K562 (cell line): ENCODE results near the gene LAP3. TPM values are rescaled to one million over a fixed set of nuclear protein-coding genes. Genes with fewer than 3 reads are reported as not detected.

ENCODE experiments used
- ATAC-seq: fragments of 200-7000 bp; cut with Tn5 transposase; 3 replicates; pipeline ENCODE4 v1.9.1; 2020; ENCODE audit warnings: moderate library complexity
- BruUV-seq: library from RNA; stranded (reverse); fragments of 400-500 nt; replicated peaks from 2 replicates; lab custom pipeline; 2021; lab: Mats Ljungman, UMichigan
- CTCF ChIA-PET: fragments of 300-600 bp; formaldehyde crosslinking; extraction: SDS; loops from one replicate; lab custom pipeline; 2021; ENCODE audit warnings: low intra/inter-chr PET ratio; lab: Yijun Ruan, JAX
- POLR2A ChIA-PET: fragments of 300-600, 350-650 bp; sonication (Branson Sonifier 250); formaldehyde crosslinking; extraction: SDS; loops from one replicate; lab custom pipeline; 2021; ENCODE audit warnings: antibody characterized with exemption, inconsistent platforms; lab: Yijun Ruan, JAX
- DNase-seq, 4 experiments: peaks; one replicate each; pipeline versions ENCODE4 v3.0.0 to v3.0.0-alpha.2; 2011 to 2018; ENCODE audit warnings: low spot score in 3 of 4, mixed read lengths in 3 of 4; ENCODE audit errors: extremely low read depth in 1 of 4
- FAIRE-seq: peaks from 2 replicates; lab custom pipeline; 2011; peaks lifted over from hg19 to GRCh38; lab: Jason Lieb, UNC
- H2AFZ ChIP-seq: 2 replicates; pipeline ENCODE4 v1.6.0; 2011; ENCODE audit warnings: low read depth, low read length, control low read depth, inconsistent platforms
- H3K27ac ChIP-seq: fragments of 200-600 bp; 3 replicates; pipeline ENCODE4 v1.8.0; 2011; ENCODE audit warnings: low read depth, mild to moderate bottlenecking, control low read depth, inconsistent platforms, low read length, moderate library complexity, mixed read lengths; ENCODE audit errors: extremely low read depth
- H3K27me3 ChIP-seq, 2 experiments: fragments of 300-600 bp in 1 of 2; 2 replicates in 1 of 2; 3 replicates in 1 of 2; pipeline versions ENCODE4 v1.6.0 to v1.8.0; 2011; ENCODE audit warnings: inconsistent platforms in 2 of 2, low read length in 2 of 2, mild to moderate bottlenecking in 1 of 2, mixed read lengths in 1 of 2, moderate library complexity in 1 of 2; ENCODE audit not compliant: control insufficient read depth in 2 of 2, insufficient read depth in 2 of 2
- H3K36me3 ChIP-seq: fragments of 300-600 bp; 3 replicates; pipeline ENCODE4 v1.8.0; 2011; ENCODE audit warnings: mild to moderate bottlenecking, low read length, inconsistent platforms; ENCODE audit not compliant: control insufficient read depth, insufficient read depth
- H3K4me1 ChIP-seq, 2 experiments: fragments of 200-600 bp in 1 of 2; replicated peaks in 1 of 2; 2 replicates in 1 of 2; 3 replicates in 1 of 2; pipeline versions ENCODE4 v1.5.1 to v1.8.0; 2011; ENCODE audit warnings: inconsistent platforms in 2 of 2, low read length in 2 of 2, mild to moderate bottlenecking in 1 of 2, mixed read lengths in 1 of 2, moderate library complexity in 1 of 2; ENCODE audit not compliant: control insufficient read depth in 2 of 2, insufficient read depth in 2 of 2
- H3K4me2 ChIP-seq: 2 replicates; pipeline ENCODE4 v1.6.1; 2011; ENCODE audit warnings: low read length, control low read depth, inconsistent platforms, mixed read lengths; ENCODE audit not compliant: insufficient read depth
- H3K4me3 ChIP-seq: fragments of 200-600 bp; sonication (generic), shearing (Covaris generic); 2 replicates; pipeline ENCODE4 v1.5.1; 2016; ENCODE audit warnings: control low read depth, inconsistent platforms
- H3K79me2 ChIP-seq: fragments of 200-600 bp; 3 replicates; pipeline ENCODE4 v1.8.0; 2011; ENCODE audit warnings: low read length, inconsistent platforms; ENCODE audit not compliant: control insufficient read depth, insufficient read depth
- H3K9ac ChIP-seq, 2 experiments: 2 replicates each; pipeline versions ENCODE4 v1.6.0 to v1.6.1; 2011; ENCODE audit warnings: low read depth in 2 of 2, low read length in 2 of 2, control low read depth in 1 of 2, inconsistent platforms in 1 of 2, mild to moderate bottlenecking in 1 of 2, mixed read lengths in 1 of 2; ENCODE audit not compliant: insufficient read depth in 1 of 2
- H3K9me1 ChIP-seq: one replicate; pipeline ENCODE4 v1.6.0; 2011; ENCODE audit warnings: inconsistent platforms, mild to moderate bottlenecking, low read length, moderate library complexity; ENCODE audit not compliant: control insufficient read depth, insufficient read depth
- H3K9me3 ChIP-seq: replicated peaks from 2 replicates; pipeline ENCODE4 v1.5.1; 2011; ENCODE audit warnings: low read depth, low read length, inconsistent platforms; ENCODE audit not compliant: control insufficient read depth, insufficient read depth
- H4K20me1 ChIP-seq: replicated peaks from 2 replicates; pipeline ENCODE4 v1.6.1; 2011; ENCODE audit warnings: low read length, inconsistent platforms, mixed read lengths; ENCODE audit not compliant: control insufficient read depth, insufficient read depth
- CHCHD3 ChIP-seq: fragments of 250-450 bp; sonication (Bioruptor Pico); IDR thresholded peaks from 2 replicates; pipeline ENCODE4 v2.1.2; 2022; ENCODE audit warnings: mild to moderate bottlenecking
- HDAC8 ChIP-seq: fragments of 450-650 bp; IDR thresholded peaks from 2 replicates; pipeline ENCODE4 v1.6.1; 2016; ENCODE audit warnings: mild to moderate bottlenecking, missing genetic modification characterization, moderate library complexity, missing compliant biosample characterization
- HEY1 ChIP-seq: fragments of 250-450 bp; sonication (Bioruptor Pico); IDR thresholded peaks from 2 replicates; pipeline ENCODE4 v1.5.0; 2020; ENCODE audit warnings: mild to moderate bottlenecking, moderate library complexity, borderline replicate concordance
- HOMEZ ChIP-seq: fragments of 250-450 bp; sonication (Bioruptor Pico); IDR thresholded peaks from 2 replicates; pipeline ENCODE4 v1.4.0; 2020; ENCODE audit warnings: mild to moderate bottlenecking, moderate library complexity
- NFXL1 ChIP-seq: fragments of 450-650 bp; formaldehyde crosslinking; IDR thresholded peaks from 2 replicates; pipeline ENCODE4 v1.4.0; 2021; ENCODE audit warnings: mild to moderate bottlenecking
- PCBP1 ChIP-seq: fragments of 200-400 bp; formaldehyde crosslinking; IDR thresholded peaks from 2 replicates; pipeline ENCODE4 v1.6.1; 2018; ENCODE audit warnings: mild to moderate bottlenecking, low read depth, low read length; ENCODE audit not compliant: poor library complexity, severe bottlenecking
- POLR3A ChIP-seq: IDR thresholded peaks from 2 replicates; pipeline ENCODE4 v1.6.1; 2011; ENCODE audit warnings: borderline replicate concordance, mild to moderate bottlenecking, moderate library complexity; ENCODE audit not compliant: insufficient read length, insufficient read depth; ENCODE audit errors: extremely low read depth
- THAP7 ChIP-seq: fragments of 250-450 bp; sonication (Bioruptor Pico); IDR thresholded peaks from 2 replicates; pipeline ENCODE4 v1.5.0; 2021
- YY1 ChIP-seq, 3 experiments: IDR thresholded peaks; 2 replicates each; pipeline ENCODE4 v1.6.1; 2011; ENCODE audit warnings: low read length in 2 of 3, mild to moderate bottlenecking in 2 of 3, moderate library complexity in 2 of 3, borderline replicate concordance in 1 of 3, control low read depth in 1 of 3, low read depth in 1 of 3; ENCODE audit not compliant: insufficient read depth in 3 of 3, insufficient replicate concordance in 2 of 3, control insufficient read depth in 1 of 3, insufficient read length in 1 of 3; ENCODE audit errors: extremely low read depth in 1 of 3
- ZNF347 ChIP-seq: fragments of 450-650 bp; formaldehyde crosslinking; IDR thresholded peaks from 2 replicates; pipeline ENCODE4 v1.4.0; 2020; ENCODE audit warnings: low read depth, mild to moderate bottlenecking, moderate library complexity
- ZNF695 ChIP-seq: fragments of 450-650 bp; formaldehyde crosslinking; IDR thresholded peaks from 2 replicates; pipeline ENCODE4 v1.4.0; 2020; ENCODE audit warnings: mild to moderate bottlenecking, moderate library complexity
- WGBS: fragments of 100-300 bp; shearing (Covaris generic); methylation state at CpG from one replicate; pipeline ENCODE4 v1.1.6; 2016; ENCODE audit warnings: low coverage, mixed read lengths; ENCODE audit not compliant: insufficient coverage; ENCODE audit errors: missing lambda C conversion rate; 5-methylcytosine and 5-hydroxymethylcytosine counted together
- in situ Hi-C: fragments of 300-500 bp; cut with MboI; formaldehyde crosslinking; loops from 4 replicates; pipeline ENCODE4 v1.15.0; 2018; ENCODE audit warnings: inconsistent platforms, mixed read lengths
- intact Hi-C: fragments of 100-400 bp; cut with micrococcal nuclease; formaldehyde crosslinking; loops from 2 replicates; pipeline ENCODE4 v1.14.2; 2022
- polyA plus RNA-seq, 8 experiments: library from polyadenylated mRNA; depleted of rRNA in 4 of 8; stranded (reverse) in 5 of 8; unstranded in 3 of 8; fragments of >200 nt; fragmentation: Nextera tagmentation in 2 of 8; fragmentation: Illumina TruSeq in 1 of 8; extraction: Ambion mirVana in 2 of 8; extraction: Trizol in 1 of 8; gene quantifications; 2 replicates each; pipeline versions ENCODE4 v1.2.1 to v1.2.3, GENCODE V29; 2011 to 2014; ENCODE audit warnings: inconsistent platforms in 1 of 8, missing spikeins in 1 of 8
- total RNA-seq, 7 experiments: library from RNA; depleted of rRNA in 6 of 7; stranded (reverse); fragments of >200 nt in 6 of 7; fragmentation: Illumina TruSeq in 2 of 7; extraction: Trizol in 2 of 7; gene quantifications; 2 replicates each; pipeline versions ENCODE4 v1.2.1 to v1.2.3, GENCODE V29; 2011 to 2021; ENCODE audit warnings: low replicate concordance in 1 of 7

Gene LAP3
- total and polyA plus RNA-seq, 9 of the 15 experiments (the other 6 are each of a cell fraction or from before 2014, with no cell fraction given), result 82.3 to 170 (median 107) TPM

GRCh38 chr4:17639136-17639535, 62.1 kb downstream of the LAP3 start:
- no peak overlapping the region for H2AFZ ChIP-seq
- TF ChIP-seq PCBP1 (no peak), CHCHD3 (CRISPR knock-in tag) (no peak), POLR3A (no peak), YY1 (IDR thresholded peaks at IDR 0.05; ENCODE audit: borderline replicate concordance in 1 of 3, control insufficient read depth in 1 of 3, extremely low read depth in 1 of 3, insufficient read depth in 3 of 3, insufficient read length in 1 of 3, insufficient replicate concordance in 2 of 3, low read depth in 1 of 3, low read length in 2 of 3) (no peak), ZNF347 (CRISPR knock-in tag) (no peak), HEY1 (CRISPR knock-in tag) (no peak), THAP7 (CRISPR knock-in tag) (no peak), NFXL1 (CRISPR knock-in tag) (no peak), ZNF695 (CRISPR knock-in tag) (no peak), HOMEZ (CRISPR knock-in tag) (no peak), HDAC8 (tag) (no peak)
- TF ChIP-seq, all 486 proteins: peak for 0
- 69% methylated on average over 7 of the region's 7 CpGs for WGBS
- Histone ChIP-seq H3K27ac (no peak overlapping the region), H3K27me3 (no peaks in the 10 kb centered on the region), H3K79me2 (no peaks in the 10 kb centered on the region), H3K9me1 (no peaks in the 10 kb centered on the region), H3K36me3 (peaks cover 17% of the 10 kb centered on the region; the same call in 2 of the 3 replicates), H4K20me1 (peaks cover 6% of the 10 kb centered on the region), H3K9me3 (no peaks in the 10 kb centered on the region), H3K4me3 (no peak overlapping the region), H3K4me2 (no peak overlapping the region), H3K4me1 (peaks cover 3 to 13% of the 10 kb centered on the region in 2 experiments; a peak in 2 of 5 replicates), H3K9ac (peak overlapping the region in 1 of 2 experiments; percentile 35; a peak in 1 of 4 replicates)
- intact Hi-C loops (loop anchor here (10.0 kb wide), 1 partner anchor 166 kb away; no protein-coding TSS in a partner anchor), in situ Hi-C loops (no loop called here)
- ChIA-PET CTCF (no interaction called here), POLR2A (interaction anchor here (0.6 to 0.8 kb wide), 3 partner anchors 37 to 126 kb away, joined by 3 read pairs; no protein-coding TSS in a partner anchor)
- FAIRE-seq, result no peak
- DNase-seq, result no peak
- BruUV-seq, result no TSS peak
- ATAC-seq, result no peak
